ENCODE results near the gene OXNAD1.

The OXNAD1 gene

GRCh38 chr3:16277471-16277870 is 12.5 kb downstream of the OXNAD1 start:
- no peak for DNase-seq (ENCODE audit: low read depth in 2 of 2, low spot score in 1 of 2)

DNA sequence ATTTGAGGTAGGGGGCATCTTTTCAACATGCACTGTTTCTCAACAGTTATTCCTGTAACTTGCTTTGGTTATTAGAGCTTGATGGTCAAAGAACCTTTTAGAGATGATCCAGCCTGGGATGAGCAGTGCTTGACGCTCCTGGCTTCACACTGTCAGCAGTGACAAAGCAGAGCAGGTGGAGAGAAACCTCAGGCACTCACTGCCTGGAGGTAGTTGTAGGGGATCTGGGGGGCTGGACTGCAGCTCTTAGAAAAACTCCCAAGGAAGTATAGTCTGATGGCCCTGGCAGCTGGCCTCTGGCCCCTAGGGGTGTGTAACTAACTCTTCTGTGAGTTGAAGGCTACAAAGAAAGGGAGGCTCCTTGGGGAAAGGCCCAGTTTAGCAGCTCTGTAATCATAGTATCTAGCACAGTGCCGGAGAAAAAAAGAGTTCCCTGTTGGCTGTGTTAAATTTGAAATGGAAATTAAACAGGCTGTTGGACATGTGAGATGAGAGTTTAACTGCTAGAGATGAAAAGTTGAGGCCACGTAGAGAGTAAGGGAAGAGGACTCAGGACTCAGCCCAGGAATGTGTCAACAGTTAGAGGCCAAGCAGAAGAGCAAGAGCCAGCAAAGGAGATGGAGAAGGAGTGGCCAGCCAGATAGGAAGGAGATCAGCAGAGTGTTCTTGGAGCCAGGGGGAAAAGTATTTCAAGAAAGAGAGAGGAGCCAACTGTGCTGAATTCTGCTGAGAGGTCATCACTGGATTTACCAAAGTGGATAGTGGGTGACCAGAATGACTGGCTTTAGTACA is 14.2 kb downstream of the OXNAD1 start:
- no peak for DNase-seq (ENCODE audit: low read depth in 2 of 2, low spot score in 1 of 2)

GRCh38 chr3:16280671-16281070 is 15.7 kb downstream of the OXNAD1 start:
- DNase-seq (ENCODE audit: low read depth in 2 of 2, low spot score in 1 of 2) = no peak

- no peak for DNase-seq (ENCODE audit: low read depth in 2 of 2, low spot score in 1 of 2)
Measured at GRCh38 chr3:16284633-16285032, 19.6 kb downstream of the OXNAD1 start.

DNA sequence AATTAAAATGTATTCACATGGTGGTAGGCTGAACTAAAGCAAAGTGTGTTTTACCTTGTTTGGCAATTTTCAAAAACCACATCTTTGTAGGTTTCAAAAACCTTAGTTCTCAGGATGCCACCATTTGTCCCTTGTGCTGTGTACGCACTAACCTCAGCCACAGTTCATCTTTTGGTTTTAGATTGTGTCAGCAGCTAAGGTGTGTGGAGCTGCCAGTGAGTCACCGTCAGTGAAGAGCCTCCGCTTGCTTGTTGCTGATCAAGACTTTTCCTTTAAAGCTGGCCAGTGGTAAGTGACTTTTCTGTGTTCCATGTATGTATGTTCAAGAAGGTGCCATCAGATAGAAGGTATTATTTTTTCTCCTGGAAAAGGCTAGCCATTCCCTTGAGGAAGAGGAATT is 21.1 kb downstream of the OXNAD1 start:
- DNase-seq (ENCODE audit: low read depth in 2 of 2, low spot score in 1 of 2) = peak in 1 of 2 donors; percentile 37

DNA sequence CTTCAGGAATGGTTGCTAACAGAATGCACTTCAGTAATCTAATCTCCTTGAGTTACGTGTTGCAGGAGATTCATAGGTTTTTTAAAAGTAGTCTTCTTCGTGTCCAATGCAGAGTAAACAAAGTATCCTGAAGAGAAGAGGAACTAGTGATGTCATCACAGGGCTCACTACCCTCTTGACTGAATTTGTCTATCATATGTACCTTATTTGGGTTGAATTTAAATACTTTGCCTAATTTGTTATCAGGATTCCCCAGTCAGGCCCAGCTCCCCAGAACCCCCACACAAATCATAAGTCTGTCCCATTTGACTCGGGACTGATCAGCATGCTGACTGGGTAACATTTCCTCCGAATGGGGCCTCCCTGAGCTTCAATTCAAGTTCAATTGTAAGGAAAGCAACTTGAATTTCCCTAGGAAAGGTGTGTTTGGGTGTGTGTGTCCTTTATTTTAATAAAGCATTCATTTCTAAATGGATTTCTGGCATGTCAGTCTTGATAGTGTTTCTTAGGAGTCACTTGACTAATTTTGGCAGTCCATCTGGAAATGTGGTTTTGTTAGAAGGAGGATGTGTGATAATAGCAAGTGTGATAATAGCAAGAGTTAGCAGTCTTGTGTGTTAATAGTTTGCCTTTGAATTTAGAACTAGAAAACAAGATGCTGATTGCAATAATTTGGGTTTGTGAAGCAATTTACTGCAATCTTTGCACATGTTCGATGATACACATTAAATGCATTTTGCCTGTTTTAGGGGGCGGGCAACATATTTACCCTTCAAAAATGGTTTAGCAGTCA is 21.9 kb downstream of the OXNAD1 start:
- no peak for DNase-seq (ENCODE audit: low read depth in 2 of 2, low spot score in 1 of 2)

DNA sequence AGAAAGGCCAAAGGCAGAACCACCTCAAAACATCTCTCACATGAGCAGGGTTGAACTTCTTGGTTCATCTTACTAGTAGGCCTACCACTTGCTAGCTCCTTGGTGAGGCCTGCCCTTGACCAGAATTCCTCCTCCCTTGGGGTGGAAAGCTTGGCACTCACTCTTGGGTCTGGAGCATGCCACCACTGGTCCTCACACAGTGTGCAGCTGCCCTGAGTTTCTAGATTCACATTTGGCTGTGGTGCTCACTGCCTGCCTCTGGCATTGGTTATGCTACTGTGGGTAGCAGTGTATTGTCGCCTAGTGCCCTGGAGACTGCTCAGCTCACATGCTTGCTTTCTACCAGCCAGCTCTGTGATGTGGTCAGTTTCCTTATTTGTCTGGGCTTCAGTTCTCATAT is 23.7 kb downstream of the OXNAD1 start:
- DNase-seq (ENCODE audit: low read depth in 2 of 2, low spot score in 1 of 2) = no peak

DNA sequence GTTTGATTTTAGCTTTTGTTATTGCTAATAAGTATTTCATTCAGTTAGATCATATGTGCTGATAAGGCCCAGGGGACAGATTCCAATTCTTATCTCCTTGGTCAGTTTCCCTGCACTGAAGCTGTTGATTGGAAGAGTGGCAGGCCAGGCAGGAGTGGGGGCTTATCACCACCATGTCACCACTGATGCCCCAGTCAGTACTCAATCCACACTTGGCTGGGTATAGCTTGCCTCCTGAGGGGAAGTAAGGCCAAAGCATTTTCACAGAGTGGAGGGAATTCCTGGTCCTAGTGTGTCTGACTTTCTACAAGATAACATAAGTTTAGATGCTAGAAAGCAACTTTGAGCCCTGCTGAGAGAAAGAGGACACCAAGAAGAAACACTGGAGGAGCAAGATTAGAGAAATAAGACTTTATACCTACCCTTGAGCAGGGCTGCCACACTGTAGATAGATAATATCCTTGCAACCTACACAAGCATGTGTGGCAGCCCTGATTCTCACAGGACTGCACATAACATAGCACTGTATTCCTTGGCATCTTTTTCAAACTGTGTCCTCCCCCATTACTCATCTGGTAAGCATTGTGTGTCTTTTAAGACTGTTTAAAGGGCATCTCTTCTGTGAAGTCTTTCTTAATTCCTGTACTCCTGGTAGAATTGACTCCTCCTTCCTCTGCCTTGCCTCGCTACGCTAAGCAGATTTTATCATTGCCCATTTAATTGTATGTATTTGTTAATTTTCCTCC is 24.3 kb downstream of the OXNAD1 start:
- DNase-seq (ENCODE audit: low read depth in 2 of 2, low spot score in 1 of 2) = no peak

- DNase-seq (ENCODE audit: low read depth in 2 of 2, low spot score in 1 of 2) = no peak
Measured at GRCh38 chr3:16290007-16290826, 25.2 kb downstream of the OXNAD1 start.

DNA sequence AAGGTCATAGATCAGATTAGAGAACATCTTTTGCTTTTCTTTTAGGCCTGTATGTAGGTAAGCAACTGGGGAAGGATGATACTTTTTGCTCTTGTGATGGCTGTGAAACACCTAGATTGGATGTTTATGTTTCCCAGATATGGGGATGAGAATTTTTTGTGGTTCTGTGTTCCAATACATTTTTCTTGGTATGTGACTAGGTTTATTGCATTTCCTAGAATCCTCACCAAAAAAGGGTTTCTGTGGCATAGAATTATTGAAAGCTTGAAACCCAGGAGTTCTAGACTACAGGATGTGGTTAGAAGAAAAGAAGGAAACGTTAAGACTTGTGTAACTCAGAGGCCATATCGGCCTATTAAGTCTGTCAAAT is 25.8 kb downstream of the OXNAD1 start:
- DNase-seq (ENCODE audit: low read depth in 2 of 2, low spot score in 1 of 2) = no peak

DNA sequence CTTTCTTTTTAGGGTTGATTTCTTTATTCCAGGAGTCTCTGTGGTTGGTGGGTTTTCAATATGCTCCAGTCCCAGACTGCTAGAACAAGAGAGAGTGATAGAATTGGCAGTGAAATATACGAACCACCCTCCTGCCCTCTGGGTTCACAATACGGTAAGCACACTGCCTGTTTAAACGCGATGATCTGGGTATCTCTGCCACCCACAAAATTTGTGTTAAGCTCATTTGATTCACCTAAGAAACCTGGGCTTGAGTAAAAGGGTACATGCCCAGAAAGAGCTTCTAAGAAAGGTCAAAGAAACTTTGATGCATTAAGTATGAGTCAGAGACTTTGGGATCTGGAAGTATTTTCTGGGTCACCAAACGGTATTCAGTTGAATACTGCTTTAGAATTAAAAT is 29.8 kb downstream of the OXNAD1 start:
- no peak for DNase-seq (ENCODE audit: low read depth in 2 of 2, low spot score in 1 of 2)

DNA sequence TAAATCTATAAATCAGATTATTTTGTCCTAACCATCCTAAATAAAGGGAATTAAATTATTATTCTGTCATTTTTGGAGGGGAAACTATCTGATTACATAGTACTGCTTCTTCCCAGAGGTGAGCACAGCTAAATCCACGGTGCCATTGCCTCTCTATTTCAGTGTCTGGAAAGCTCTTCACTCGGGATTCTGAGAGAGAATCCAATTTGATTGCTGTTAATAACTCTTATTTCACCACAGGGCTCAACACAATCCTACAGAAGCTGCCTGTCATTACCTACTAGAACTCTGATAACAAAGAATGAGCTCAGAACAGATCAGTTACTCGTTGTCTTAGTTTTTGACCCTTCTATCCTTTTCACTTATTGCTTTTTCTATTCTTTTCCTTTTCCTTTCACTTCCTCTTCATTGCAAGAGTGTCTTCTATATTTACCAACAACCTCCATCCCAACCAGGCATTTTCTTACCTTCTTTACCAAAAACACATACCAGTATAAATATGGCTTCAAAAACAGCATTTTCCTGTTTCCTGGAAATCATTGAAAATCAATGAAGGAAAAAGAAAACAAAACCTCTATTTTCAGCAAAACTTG is 30.4 kb downstream of the OXNAD1 start:
- no peak for DNase-seq (ENCODE audit: low read depth in 2 of 2, low spot score in 1 of 2)

- no peak for DNase-seq (ENCODE audit: low read depth in 2 of 2, low spot score in 1 of 2)
Measured at GRCh38 chr3:16297997-16298885, 33.2 kb downstream of the OXNAD1 start.

GRCh38 chr3:16298891-16299290 is 33.9 kb downstream of the OXNAD1 start:
- no peak for DNase-seq (ENCODE audit: low read depth in 2 of 2, low spot score in 1 of 2)

- no peak for DNase-seq (ENCODE audit: low read depth in 2 of 2, low spot score in 1 of 2)
Measured at GRCh38 chr3:16299746-16300145, 34.7 kb downstream of the OXNAD1 start.

- no peak for DNase-seq (ENCODE audit: low read depth in 2 of 2, low spot score in 1 of 2)
Measured at GRCh38 chr3:16300307-16300706, 35.3 kb downstream of the OXNAD1 start.

DNA sequence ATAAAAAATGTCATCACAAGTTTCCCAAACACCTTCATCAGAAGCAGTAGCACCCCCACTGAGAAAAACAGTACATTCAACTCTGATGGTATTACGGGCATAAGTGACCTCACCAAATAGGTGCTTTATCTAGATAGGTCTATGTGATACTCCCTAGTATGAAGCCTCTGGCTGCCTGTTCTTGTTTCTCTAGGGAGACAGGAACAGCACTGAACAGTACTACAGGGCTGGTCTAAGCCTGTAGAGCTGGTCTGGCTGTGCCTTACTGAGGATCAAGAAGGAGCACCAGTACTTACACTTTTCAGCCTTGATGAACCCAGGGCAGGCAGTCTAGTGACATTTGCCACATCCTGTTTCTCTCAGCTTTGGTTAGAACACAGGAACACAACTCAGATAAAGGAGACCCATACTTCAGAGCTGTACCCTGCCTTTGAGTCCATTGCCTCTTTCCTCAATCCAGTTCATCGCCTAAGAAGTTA is 35.9 kb downstream of the OXNAD1 start:
- no peak for DNase-seq (ENCODE audit: low read depth in 2 of 2, low spot score in 1 of 2)

GRCh38 chr3:16301507-16301906 is 36.5 kb downstream of the OXNAD1 start:
- no peak for DNase-seq (ENCODE audit: low read depth in 2 of 2, low spot score in 1 of 2)

GRCh38 chr3:16302082-16302631 is 37.1 kb downstream of the OXNAD1 start:
- DNase-seq (ENCODE audit: low read depth in 2 of 2, low spot score in 1 of 2) = no peak

Data from stimulated activated CD8-positive, alpha-beta memory T cell treated with anti-CD3 and anti-CD28 coated beads, Interleukin-4, amount 100 ng/mL, for 4 hours (primary cell).